HS-27A (cell line): Measurements from ENCODE around the gene ANKRD18A.
"Not testable (repeated sequence)": the region's sequence is repeated elsewhere in the genome, so short reads cannot be mapped to it uniquely, and the experiment has no call there.

ENCODE experiments used
- DNase-seq: peaks from one replicate; pipeline ENCODE4 v3.0.0-alpha.2; 2012; ENCODE audit warnings: low read depth, missing footprints

The ANKRD18A gene

DNA sequence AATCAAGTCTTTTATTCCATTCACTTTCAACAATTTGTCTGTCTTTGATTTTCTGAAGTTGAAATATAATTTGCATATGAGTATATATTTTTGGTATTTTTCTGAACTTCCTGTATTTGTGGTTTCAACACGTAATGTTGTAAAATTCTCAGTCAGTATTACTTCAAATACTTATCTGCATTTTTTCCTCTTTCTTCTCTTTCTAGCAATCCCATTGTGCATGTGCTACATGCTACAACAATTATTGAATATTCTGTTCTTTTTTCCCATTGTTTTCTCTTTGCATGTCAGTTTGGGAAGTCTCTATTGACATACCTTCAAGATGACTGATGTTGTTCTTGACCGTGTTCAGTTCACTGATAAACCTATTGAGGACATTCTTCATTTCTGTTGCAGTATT is 5.6 kb upstream of the ANKRD18A start:
- DNase-seq: no peak

GRCh38 chr9:38622951-38623350 is 2.6 kb upstream of the ANKRD18A start:
- DNase-seq: no peak

DNA sequence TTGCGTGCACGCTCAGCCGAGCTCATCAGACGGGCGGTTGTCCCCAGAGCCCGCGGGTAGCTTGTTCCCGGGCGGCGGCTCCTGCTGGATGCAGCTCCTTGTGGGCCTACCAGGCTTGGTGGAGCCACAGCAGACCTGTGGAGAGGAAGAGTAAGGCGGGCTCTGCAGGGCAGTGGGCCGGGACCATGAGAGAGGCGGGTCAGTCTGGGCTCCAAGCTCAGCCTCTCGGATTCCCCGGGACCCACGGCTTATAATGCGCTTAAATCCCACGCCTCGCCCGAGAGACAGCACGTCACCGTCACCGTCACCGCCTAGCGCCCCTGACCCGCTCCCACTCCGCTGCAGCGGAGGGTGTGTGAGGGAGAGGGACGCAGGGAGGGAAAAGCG is 1.9 kb upstream of the ANKRD18A start:
- no peak for DNase-seq

DNA sequence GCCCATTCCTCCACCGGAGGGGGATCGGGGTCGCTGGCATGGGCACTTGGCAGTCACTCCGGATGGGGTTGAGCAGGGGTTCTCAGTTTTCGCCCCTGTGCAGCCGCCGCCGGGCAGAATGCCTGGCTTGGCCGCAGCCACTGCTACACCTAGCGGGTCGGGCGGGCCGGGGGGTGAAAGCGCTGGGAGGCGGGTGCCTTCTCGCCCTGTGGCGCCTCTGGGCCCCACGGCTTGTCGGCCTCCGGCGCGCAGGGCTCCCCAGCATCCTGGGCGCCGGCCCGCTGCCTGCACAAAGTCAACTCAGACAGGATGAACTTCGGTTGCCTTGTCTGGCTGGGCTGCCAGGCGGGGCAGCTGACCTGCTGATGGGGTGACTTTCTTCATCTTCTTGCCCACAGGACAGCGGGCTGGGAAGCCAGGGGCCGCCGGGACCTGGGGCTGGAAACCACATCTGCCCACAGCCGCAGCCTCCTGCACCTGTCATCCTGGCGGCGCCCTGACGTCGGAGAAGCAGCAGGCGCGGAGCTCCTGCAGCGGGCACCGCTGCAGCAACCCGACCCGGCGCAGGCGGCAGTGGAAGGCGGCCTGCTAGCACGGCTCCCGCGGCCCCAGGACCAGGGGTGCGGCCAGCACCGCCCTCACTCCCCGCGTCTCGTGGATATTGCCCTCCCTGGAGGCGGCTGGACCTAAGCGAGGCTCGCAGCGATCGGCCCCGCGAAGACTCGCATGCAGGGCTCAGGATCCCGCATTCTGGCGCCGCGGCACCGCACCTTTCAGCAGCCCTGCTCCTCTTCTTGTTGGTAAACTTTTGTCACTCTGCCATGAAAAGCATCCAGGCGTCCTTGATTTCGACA is 1.3 kb upstream of the ANKRD18A start:
- DNase-seq: no peak

DNA sequence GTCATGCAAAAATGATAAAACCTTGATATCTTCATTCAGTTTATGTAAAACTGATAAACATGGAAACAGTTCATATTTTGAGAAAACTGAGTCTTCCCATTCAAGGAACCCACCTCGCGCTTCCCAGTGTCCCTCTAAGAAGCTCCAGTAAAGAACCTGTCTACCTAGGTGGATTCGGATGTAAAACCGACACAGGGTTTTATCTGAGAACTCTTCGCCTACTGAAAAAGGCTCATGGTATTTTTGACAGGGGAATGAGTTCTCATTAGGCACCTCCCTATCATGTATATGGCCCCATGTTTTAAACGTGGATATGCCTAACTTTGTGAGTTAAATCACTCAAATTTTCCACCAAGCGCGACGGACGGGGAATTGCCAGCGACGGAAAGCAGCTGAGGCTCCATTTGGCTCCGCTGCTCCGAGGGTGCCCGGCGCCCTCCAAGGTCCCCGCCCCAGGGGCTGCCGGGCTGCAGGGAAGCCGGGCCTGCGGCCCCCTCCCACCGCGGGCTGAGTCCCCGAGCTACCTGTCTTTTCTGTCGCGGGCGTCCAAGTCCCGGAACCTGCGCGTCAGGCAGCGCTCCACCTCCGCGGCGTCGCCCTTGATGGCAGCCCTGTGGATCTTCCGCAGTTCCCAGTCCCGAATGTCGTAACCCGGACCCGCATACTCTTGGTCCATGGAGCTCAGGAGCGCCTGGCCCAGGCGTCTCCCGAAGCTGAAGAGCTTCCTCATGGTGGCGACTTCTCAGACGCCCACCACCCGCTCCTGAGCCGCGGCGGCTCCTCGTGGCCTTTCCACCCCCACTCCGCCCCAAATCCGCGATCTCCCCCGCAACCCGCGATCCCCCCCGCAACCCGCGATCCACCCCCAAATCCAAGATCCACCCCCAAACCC is 594 bp downstream of the ANKRD18A start:
- no peak for DNase-seq

DNA sequence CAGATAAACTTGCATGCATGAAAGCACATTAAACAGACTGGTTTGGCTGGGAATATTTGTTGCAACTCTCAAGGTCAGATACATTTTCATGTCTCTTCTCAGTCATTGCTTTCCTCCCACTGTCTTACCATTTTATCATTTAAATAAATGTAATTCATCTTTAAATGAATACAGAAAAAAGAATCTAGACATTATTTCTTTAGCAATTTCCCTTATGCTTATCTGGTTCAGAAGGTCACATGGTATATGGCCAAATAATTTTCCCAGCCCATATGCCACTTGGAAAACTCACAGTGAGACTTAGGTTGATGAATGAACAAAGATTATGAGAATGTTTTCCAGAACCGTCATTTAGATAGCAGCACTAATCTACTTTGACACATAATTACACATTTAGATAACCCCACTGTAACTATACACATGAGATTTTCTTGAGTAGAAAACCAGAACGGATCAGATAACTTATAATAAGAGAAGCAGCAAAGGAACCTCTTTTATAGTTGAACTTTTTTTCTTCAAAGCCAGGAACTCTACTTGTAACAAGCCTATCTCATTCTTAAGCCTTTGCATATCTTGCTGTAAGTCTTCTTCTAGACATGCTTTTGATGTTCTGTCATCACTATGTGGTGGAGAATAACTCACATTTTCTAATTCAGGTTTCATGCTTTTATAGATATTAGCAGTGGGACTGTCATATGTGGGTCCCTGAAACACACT is 22.2 kb downstream of the ANKRD18A start:
- not testable (repeated sequence) for DNase-seq

GRCh38 chr9:38595117-38595516 is 25.3 kb downstream of the ANKRD18A start:
- DNase-seq: not testable (repeated sequence)

DNA sequence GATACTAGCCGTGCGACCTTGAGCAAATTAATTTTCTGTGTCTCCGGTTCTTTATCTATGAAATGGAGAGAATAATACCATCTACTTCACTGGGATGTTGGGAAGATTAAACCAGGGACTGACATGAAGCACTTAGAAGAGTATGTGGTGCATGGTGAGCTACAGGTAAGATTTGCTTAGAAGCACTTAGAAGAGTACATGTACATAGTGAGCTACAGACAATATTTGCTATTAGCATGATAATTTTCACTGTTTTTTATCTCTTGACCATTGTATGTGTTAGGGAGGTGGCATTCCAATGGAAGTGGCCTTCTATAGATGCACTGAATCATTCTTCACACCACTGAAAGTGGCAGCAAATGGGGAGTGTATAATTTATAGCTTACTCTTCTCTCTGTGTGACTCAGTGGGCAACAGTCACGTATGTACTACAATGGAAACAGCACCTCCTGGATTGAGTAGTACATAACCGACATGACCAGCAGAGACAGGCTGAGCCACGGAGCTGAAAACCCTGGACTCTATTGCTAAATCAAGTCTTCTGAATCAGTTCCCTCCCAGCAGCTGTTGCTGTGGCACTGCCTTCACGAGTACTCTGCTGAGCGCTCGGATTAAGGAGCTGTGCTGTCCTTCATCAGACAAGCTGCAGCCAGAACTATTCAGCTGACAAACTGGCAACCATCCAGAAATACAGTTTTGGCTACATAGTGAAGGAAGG is 28.9 kb downstream of the ANKRD18A start:
- DNase-seq: not testable (repeated sequence)

GRCh38 chr9:38583765-38584164 is 36.6 kb downstream of the ANKRD18A start:
- DNase-seq: not testable (repeated sequence)

DNA sequence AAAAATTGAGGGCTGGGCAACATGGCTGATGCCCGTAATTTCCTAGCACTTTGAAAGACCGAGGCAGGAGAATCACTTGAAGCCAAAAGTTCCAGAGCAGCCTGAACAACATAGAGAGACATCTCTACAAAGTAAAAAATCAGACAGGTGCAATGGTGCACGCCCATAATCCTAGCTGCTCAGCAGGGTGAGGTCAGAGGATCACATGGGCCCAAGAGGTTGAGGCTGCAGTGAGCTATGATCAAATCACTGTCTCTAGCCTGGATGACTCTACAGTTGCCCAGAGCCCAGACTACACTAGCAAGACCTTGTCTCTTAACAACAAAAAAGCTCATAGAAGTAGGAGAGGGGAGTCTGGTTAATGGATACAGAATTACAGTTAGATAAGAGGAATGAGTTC is 40.3 kb downstream of the ANKRD18A start:
- DNase-seq: not testable (repeated sequence)

GRCh38 chr9:38576181-38576580 is 44.2 kb downstream of the ANKRD18A start:
- not testable (repeated sequence) for DNase-seq

- DNase-seq: not testable (repeated sequence)
These were observed 54.3 kb downstream of the ANKRD18A start for GRCh38 chr9:38566048-38566447.

DNA sequence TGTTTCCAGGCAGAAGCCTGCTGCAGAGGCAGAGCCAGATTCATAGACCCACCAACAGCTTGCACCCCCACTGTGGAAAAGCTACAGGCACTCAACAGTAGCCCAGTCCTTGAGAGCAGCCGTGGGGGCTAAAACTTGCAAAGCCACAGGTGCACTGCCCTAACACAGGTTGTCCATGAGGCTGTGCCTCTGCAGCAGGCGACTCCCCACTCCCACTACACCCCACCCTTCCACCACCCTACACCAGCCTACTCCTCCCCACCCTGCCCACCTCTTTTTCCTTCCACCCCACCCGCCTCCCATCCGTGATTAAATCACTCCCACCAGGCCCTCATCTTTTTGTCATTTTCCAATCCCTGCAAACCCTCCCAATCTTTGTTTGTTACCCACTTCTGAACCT is 55.2 kb downstream of the ANKRD18A start:
- DNase-seq: not testable (repeated sequence)

- not testable (repeated sequence) for DNase-seq
These were observed 56.5 kb downstream of the ANKRD18A start for GRCh38 chr9:38563911-38564310.

GRCh38 chr9:38561134-38561533 is 59.3 kb downstream of the ANKRD18A start:
- DNase-seq: not testable (repeated sequence)

- not testable (repeated sequence) for DNase-seq
These were observed 61.2 kb downstream of the ANKRD18A start for GRCh38 chr9:38559172-38559571.

DNA sequence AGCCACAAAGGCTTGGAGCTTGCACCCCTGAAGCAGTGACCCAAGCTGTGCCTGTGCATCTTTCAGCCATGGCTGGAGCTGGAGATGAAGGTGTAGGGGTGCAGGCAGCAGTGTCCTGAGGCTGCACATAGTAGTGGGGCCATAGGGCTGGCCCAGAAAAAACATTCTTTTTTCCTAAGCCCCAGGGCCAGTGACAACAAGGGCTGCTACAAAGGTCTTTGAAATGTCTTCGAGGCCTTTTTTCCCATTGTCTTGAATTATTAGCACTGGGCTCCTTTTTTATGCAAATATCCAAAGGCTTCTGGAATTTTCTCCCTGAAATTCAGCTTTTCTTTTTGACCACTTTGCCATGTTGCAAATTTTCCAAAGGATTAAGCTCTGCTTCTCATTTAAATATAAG is 62.6 kb downstream of the ANKRD18A start:
- not testable (repeated sequence) for DNase-seq

DNA sequence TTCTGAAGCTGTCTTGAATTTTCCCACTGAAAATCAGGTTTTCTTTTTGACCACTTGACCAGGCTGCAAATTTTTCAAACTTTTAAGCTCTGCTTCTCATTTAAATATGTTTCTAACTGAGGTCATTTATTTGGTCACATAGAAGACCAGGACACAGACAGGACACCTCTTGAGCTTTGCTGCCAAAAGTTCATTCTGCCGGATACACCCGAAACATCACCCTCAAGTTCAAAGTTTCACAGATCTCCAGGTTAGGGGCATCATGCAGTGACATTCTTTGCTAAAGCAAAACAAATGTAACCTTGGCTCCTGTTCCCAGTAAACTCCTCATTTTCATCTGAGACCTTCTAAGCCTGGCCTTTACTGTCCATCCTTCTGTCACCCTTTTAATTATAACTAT is 65.4 kb downstream of the ANKRD18A start:
- not testable (repeated sequence) for DNase-seq

- not testable (repeated sequence) for DNase-seq
These were observed 67.4 kb downstream of the ANKRD18A start for GRCh38 chr9:38553019-38553418.

DNA sequence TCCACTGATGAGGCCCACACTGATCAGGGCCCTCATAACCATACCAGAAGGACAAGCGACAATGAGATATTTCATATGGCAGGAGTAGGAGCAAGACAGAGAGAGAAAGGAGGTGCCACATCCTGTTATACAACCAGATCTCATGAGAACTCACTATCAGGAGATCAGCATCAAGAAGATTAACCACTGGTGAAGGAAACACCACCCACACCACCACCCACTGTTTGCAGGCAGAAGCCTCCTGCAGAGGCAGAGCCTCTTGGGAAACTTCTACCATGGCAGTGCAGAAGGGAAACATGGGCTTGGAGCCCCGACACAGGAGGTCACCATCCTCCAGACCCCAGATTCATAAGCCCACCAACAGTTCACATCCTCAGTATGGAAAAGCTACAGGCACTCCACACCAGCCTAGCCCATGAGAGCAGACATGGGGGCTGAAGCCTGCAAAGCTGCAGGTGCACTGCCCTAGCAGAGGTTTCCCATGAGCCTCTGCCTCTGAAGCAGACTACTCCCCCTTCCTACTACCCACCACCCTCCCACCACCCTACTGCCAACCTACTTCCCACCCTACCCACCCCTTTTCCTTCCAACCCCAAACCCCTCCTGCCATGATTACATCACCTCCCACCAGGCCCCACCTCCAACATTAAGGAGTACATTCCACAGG is 73.8 kb downstream of the ANKRD18A start:
- not testable (repeated sequence) for DNase-seq

- DNase-seq: not testable (repeated sequence)
These were observed 79.9 kb downstream of the ANKRD18A start for GRCh38 chr9:38540535-38540934.
